Activated T-cell treated with anti-CD3 and anti-CD28 coated beads, Interleukin-2, amount 50 U/mL, for 4 hours (primary cell): ENCODE data around the gene MYH2. TPM values are rescaled to one million over a fixed set of nuclear protein-coding genes. Genes with fewer than 3 reads are reported as not detected.

Source experiments
- ATAC-seq, 2 donors: fragments of 200-7000 bp; cut with Tn5 transposase; one replicate each; pipeline ENCODE4 v1.10.0; 2021
- DNase-seq: peaks from one replicate; pipeline ENCODE4 v3.0.0-alpha.2; 2020
- H3K27me3 Mint-ChIP-seq: one replicate; pipeline ENCODE4 v1.8.0; 2021; ENCODE audit warnings: low read depth, mixed read lengths
- H3K36me3 Mint-ChIP-seq: one replicate; pipeline ENCODE4 v1.8.0; 2022; ENCODE audit warnings: mixed read lengths; ENCODE audit not compliant: insufficient read depth
- H3K4me1 Mint-ChIP-seq: one replicate; pipeline ENCODE4 v1.8.0; 2021; ENCODE audit warnings: low read depth, mixed read lengths
- H3K4me3 Mint-ChIP-seq: one replicate; pipeline ENCODE4 v1.8.0; 2021; ENCODE audit warnings: mild to moderate bottlenecking, moderate library complexity, mixed read lengths
- H3K9me3 Mint-ChIP-seq: one replicate; pipeline ENCODE4 v1.8.0; 2021; ENCODE audit warnings: mixed read lengths
- total RNA-seq, 3 donors: library from RNA; stranded (reverse); gene quantifications; one replicate each; pipeline ENCODE4 v1.2.1, GENCODE V29; 2021

Gene MYH2
- total RNA-seq, 3 donors from 2014 or later = not detected

- Mint-ChIP-seq H3K4me3 (no peak overlapping the region), H3K36me3 (no peaks in the 10 kb centered on the region), H3K27me3 (peaks cover 3% of the 10 kb centered on the region), H3K4me1 (no peaks in the 10 kb centered on the region), H3K9me3 (no peaks in the 10 kb centered on the region)
- ATAC-seq = no peak
- DNase-seq = no peak
Observed at GRCh38 chr17:10474536-10474935, 74.9 kb downstream of the MYH2 start.

- Mint-ChIP-seq H3K4me3 (no peak overlapping the region), H3K36me3 (no peaks in the 10 kb centered on the region), H3K9me3 (no peaks in the 10 kb centered on the region), H3K27me3 (peaks cover 5% of the 10 kb centered on the region), H3K4me1 (no peaks in the 10 kb centered on the region)
- ATAC-seq (no peak), DNase-seq (no peak)
Observed at GRCh38 chr17:10471858-10472257, 77.6 kb downstream of the MYH2 start.

Other genes with a start within 250 kb of the MYH2 start
- not detected for gene MYH13, start 176.7 kb downstream of the MYH2 start, total RNA-seq
- not detected for gene MYH8, start 127.7 kb downstream of the MYH2 start, total RNA-seq
- gene MYH4, start 80.1 kb downstream of the MYH2 start, total RNA-seq = not detected
- gene MYH1, start 31.1 kb downstream of the MYH2 start, total RNA-seq = not detected
- 1 to 10 TPM; 3.2 to 5.1 (median 4.1) TPM for gene MYH3, start 107.7 kb upstream of the MYH2 start, total RNA-seq
- gene SCO1, start 147.9 kb upstream of the MYH2 start, total RNA-seq = 10 to 100 TPM; 54.7 to 56.2 (median 55.7) TPM
- gene ADPRM, start 147.9 kb upstream of the MYH2 start, total RNA-seq = 1 to 10 TPM; 5.9 to 7.7 (median 7.6) TPM
- gene TMEM220, start 180.4 kb upstream of the MYH2 start, total RNA-seq = 1 to 10 TPM; 1.7 to 3.0 (median 1.8) TPM